Liver (tissue), 9 donors: ENCODE results near the gene RND3. TPM values are rescaled to one million over a fixed set of nuclear protein-coding genes. Genes with fewer than 3 reads are reported as not detected.

Experiments used
- DNase-seq: peaks from one replicate; pipeline ENCODE4 v3.0.0-alpha.2; 2017; ENCODE audit warnings: low spot score
- H3K27ac ChIP-seq, 2 donors: one replicate each; pipeline ENCODE4 v1.7.0; 2013; ENCODE audit warnings: inconsistent platforms in 2 of 2, low read length in 2 of 2, control low read depth in 1 of 2, low read depth in 1 of 2, mild to moderate bottlenecking in 1 of 2
- H3K27me3 ChIP-seq, 4 donors: one replicate each; pipeline versions ENCODE4 v1.6.1 to v1.7.0; 2013; ENCODE audit warnings: low read length in 3 of 4, inconsistent platforms in 1 of 4, mild to moderate bottlenecking in 1 of 4, moderate library complexity in 1 of 4; ENCODE audit not compliant: control insufficient read depth in 4 of 4, insufficient read depth in 4 of 4
- H3K36me3 ChIP-seq, 4 donors: one replicate each; pipeline versions ENCODE4 v1.6.1 to v1.7.0; 2013; ENCODE audit warnings: low read length in 3 of 4, mild to moderate bottlenecking in 3 of 4, low read depth in 1 of 4, moderate library complexity in 1 of 4; ENCODE audit not compliant: control insufficient read depth in 4 of 4, insufficient read depth in 3 of 4
- H3K4me1 ChIP-seq, 4 donors: one replicate each; pipeline versions ENCODE4 v1.6.1 to v1.7.0; 2013; ENCODE audit warnings: low read length in 3 of 4, mild to moderate bottlenecking in 3 of 4, moderate library complexity in 1 of 4; ENCODE audit not compliant: control insufficient read depth in 4 of 4, insufficient read depth in 4 of 4
- H3K4me3 ChIP-seq, 3 donors: one replicate each; pipeline versions ENCODE4 v1.6.1 to v1.7.0; 2013; ENCODE audit warnings: low read length in 3 of 3, control low read depth in 1 of 3, low read depth in 1 of 3, mild to moderate bottlenecking in 1 of 3
- H3K9ac ChIP-seq, 2 donors: one replicate each; pipeline ENCODE4 v1.7.0; 2013; ENCODE audit warnings: low read length in 2 of 2, mild to moderate bottlenecking in 2 of 2, moderate library complexity in 2 of 2, control low read depth in 1 of 2, low read depth in 1 of 2
- H3K9me3 ChIP-seq, 4 donors: one replicate each; pipeline versions ENCODE4 v1.6.1 to v1.7.0; 2013; ENCODE audit warnings: low read length in 3 of 4; ENCODE audit not compliant: control insufficient read depth in 4 of 4
- EGR1 ChIP-seq, 2 donors: IDR thresholded peaks; 2 replicates each; pipeline ENCODE4 v1.6.1; 2016 to 2018; ENCODE audit warnings: antibody characterized with exemption in 2 of 2, low read depth in 2 of 2
- FOXA1 ChIP-seq: IDR thresholded peaks from 2 replicates; pipeline ENCODE4 v1.6.1; 2016; ENCODE audit warnings: antibody characterized with exemption
- GABPA ChIP-seq, 2 donors: IDR thresholded peaks in 1 of 2; conservative IDR thresholded peaks in 1 of 2; 2 replicates each; pipeline ENCODE4 v1.6.1; 2016; ENCODE audit warnings: antibody characterized with exemption in 2 of 2, mild to moderate bottlenecking in 1 of 2, moderate library complexity in 1 of 2
- HNF4A ChIP-seq, 2 donors: conservative IDR thresholded peaks; 2 replicates each; pipeline ENCODE4 v1.6.1; 2016; ENCODE audit warnings: antibody characterized with exemption in 2 of 2, mild to moderate bottlenecking in 2 of 2
- REST ChIP-seq: IDR thresholded peaks from 2 replicates; pipeline ENCODE4 v1.6.1; 2016; ENCODE audit warnings: antibody characterized with exemption, mild to moderate bottlenecking
- SP1 ChIP-seq: IDR thresholded peaks from 2 replicates; pipeline ENCODE4 v1.6.1; 2018; ENCODE audit warnings: antibody characterized with exemption, mild to moderate bottlenecking
- TAF1 ChIP-seq: conservative IDR thresholded peaks from 2 replicates; pipeline ENCODE4 v1.6.1; 2016; ENCODE audit warnings: antibody characterized with exemption, mild to moderate bottlenecking
- YY1 ChIP-seq: IDR thresholded peaks from 2 replicates; pipeline ENCODE4 v1.6.1; 2016; ENCODE audit warnings: antibody characterized with exemption, mild to moderate bottlenecking
- ZBTB33 ChIP-seq: IDR thresholded peaks from 2 replicates; pipeline ENCODE4 v1.6.1; 2016; ENCODE audit warnings: antibody characterized with exemption
- WGBS: extraction: QIAGEN DNeasy Blood & Tissue Kit; methylation state at CpG from one replicate; pipeline ENCODE4 v1.1.7; 2013; 5-methylcytosine and 5-hydroxymethylcytosine counted together
- polyA plus RNA-seq, 2 donors: library from polyadenylated mRNA; stranded (reverse) in 1 of 2; unstranded in 1 of 2; fragments of 200-250 nt in 1 of 2; fragments of >200 nt in 1 of 2; fragmentation: Nextera tagmentation in 1 of 2; extraction: Ambion mirVana in 1 of 2; gene quantifications; one replicate each; pipeline versions ENCODE4 v1.2.1 to v1.2.3, GENCODE V29; 2013 to 2015
- total RNA-seq, 2 donors: library from RNA; depleted of rRNA; stranded (reverse); fragments of >200 nt; gene quantifications; one replicate each; pipeline ENCODE4 v1.2.3, GENCODE V29; 2014
- TF ChIP-seq, protein P1 (sequence below): fragments of 150-350 bp; IDR thresholded peaks from 2 replicates; pipeline ENCODE4 v1.5.1; 2017; ENCODE audit warnings: improper control_type of control experiment, low read depth, low read length; ENCODE audit not compliant: missing input control
- donor health status: healthy.
- donor health status: healthy.
- donor health status: healthy.
- donor health status: healthy.
- donor health status: healthy.

RND3 gene
- total and polyA plus RNA-seq, 4 donors, result 14.8 to 30.0 (median 21.6) TPM

DNA sequence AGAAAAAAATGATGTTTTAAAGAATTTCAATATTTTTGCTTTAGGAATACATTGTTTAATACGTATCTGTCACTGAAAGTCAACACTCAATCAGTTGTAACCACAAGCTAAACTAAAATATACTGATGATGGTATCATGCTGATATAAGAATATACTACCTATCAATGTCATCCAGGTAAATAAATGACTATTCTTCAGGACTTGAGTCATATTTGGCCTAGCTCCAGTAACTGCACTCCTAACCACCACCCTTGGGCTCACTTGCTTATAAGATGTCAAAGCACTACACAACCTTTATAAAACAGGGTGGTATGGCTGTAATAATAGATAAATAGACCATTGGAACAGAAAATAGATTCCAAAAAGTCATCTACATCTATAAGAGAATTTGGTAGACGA, 48.8 kb downstream of the RND3 start (continued):
- TF ChIP-seq ZBTB33, result no peak

DNA sequence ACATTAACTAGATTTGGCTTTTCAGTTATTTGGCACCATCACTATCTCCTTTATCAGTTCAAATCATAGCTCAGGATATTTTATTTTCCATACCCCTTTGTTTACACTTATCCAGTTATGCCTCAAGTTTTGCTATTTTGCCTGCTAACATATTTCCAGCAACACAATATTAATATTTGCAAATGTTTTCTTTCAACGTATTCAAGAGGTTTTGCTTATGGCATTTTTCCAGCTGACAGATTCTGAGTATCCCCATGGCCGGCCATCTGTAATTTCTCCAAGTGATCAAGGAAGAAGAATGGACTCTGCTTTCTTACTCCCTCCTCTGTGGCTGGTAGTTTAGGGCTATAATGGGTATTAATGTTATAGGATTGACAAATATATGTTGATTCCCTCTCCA, 49.4 kb downstream of the RND3 start:
- 88% methylated on average over 2 of the region's 2 CpGs for WGBS
- DNase-seq, result no peak

More for the DNA sequence above, 49.4 kb downstream of the RND3 start:
- no peaks in the 10 kb centered on the region for H3K36me3 ChIP-seq
- H3K27ac ChIP-seq, result no peak overlapping the region
- no peak overlapping the region for H3K4me3 ChIP-seq
- H3K9ac ChIP-seq, result no peak overlapping the region
- H3K9me3 ChIP-seq, result no peaks in the 10 kb centered on the region
- H3K4me1 ChIP-seq, result no peaks in the 10 kb centered on the region
- no peak for TF ChIP-seq HNF4A (conservative IDR thresholded peaks at IDR 0.05)
- no peak for TF ChIP-seq REST
- TF ChIP-seq SP1, result no peak
- TF ChIP-seq YY1, result no peak
- no peak for TF ChIP-seq EGR1 (IDR thresholded peaks at IDR 0.05; ENCODE audit: low read depth in 2 of 2)
- no peak for TF ChIP-seq TAF1
- TF ChIP-seq, protein P1, sequence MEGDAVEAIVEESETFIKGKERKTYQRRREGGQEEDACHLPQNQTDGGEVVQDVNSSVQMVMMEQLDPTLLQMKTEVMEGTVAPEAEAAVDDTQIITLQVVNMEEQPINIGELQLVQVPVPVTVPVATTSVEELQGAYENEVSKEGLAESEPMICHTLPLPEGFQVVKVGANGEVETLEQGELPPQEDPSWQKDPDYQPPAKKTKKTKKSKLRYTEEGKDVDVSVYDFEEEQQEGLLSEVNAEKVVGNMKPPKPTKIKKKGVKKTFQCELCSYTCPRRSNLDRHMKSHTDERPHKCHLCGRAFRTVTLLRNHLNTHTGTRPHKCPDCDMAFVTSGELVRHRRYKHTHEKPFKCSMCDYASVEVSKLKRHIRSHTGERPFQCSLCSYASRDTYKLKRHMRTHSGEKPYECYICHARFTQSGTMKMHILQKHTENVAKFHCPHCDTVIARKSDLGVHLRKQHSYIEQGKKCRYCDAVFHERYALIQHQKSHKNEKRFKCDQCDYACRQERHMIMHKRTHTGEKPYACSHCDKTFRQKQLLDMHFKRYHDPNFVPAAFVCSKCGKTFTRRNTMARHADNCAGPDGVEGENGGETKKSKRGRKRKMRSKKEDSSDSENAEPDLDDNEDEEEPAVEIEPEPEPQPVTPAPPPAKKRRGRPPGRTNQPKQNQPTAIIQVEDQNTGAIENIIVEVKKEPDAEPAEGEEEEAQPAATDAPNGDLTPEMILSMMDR, result no peak
- TF ChIP-seq FOXA1, result no peak
- TF ChIP-seq ZBTB33, result no peak
- TF ChIP-seq GABPA (IDR thresholded peaks at IDR 0.05 in 1 of 2, conservative IDR thresholded peaks at IDR 0.05 in 1 of 2), result no peak
- no peaks in the 10 kb centered on the region for H3K27me3 ChIP-seq
